K562 (cell line): ENCODE data around the gene SPATA17. TPM values are rescaled to one million over a fixed set of nuclear protein-coding genes. Genes with fewer than 3 reads are reported as not detected.

ENCODE experiments used
- ATAC-seq: fragments of 200-7000 bp; cut with Tn5 transposase; 3 replicates; pipeline ENCODE4 v1.9.1; 2020; ENCODE audit warnings: moderate library complexity
- BruUV-seq: library from RNA; stranded (reverse); fragments of 400-500 nt; replicated peaks from 2 replicates; lab custom pipeline; 2021; lab: Mats Ljungman, UMichigan
- CTCF ChIA-PET: fragments of 300-600 bp; formaldehyde crosslinking; extraction: SDS; loops from one replicate; lab custom pipeline; 2021; ENCODE audit warnings: low intra/inter-chr PET ratio; lab: Yijun Ruan, JAX
- POLR2A ChIA-PET: fragments of 300-600, 350-650 bp; sonication (Branson Sonifier 250); formaldehyde crosslinking; extraction: SDS; loops from one replicate; lab custom pipeline; 2021; ENCODE audit warnings: antibody characterized with exemption, inconsistent platforms; lab: Yijun Ruan, JAX
- DNase-seq, 4 experiments: peaks; one replicate each; pipeline versions ENCODE4 v3.0.0 to v3.0.0-alpha.2; 2011 to 2018; ENCODE audit warnings: low spot score in 3 of 4, mixed read lengths in 3 of 4; ENCODE audit errors: extremely low read depth in 1 of 4
- FAIRE-seq: peaks from 2 replicates; lab custom pipeline; 2011; peaks lifted over from hg19 to GRCh38; lab: Jason Lieb, UNC
- H2AFZ ChIP-seq: 2 replicates; pipeline ENCODE4 v1.6.0; 2011; ENCODE audit warnings: low read depth, low read length, control low read depth, inconsistent platforms
- H3K27ac ChIP-seq: fragments of 200-600 bp; 3 replicates; pipeline ENCODE4 v1.8.0; 2011; ENCODE audit warnings: low read depth, mild to moderate bottlenecking, control low read depth, inconsistent platforms, low read length, moderate library complexity, mixed read lengths; ENCODE audit errors: extremely low read depth
- H3K27me3 ChIP-seq, 2 experiments: fragments of 300-600 bp in 1 of 2; 2 replicates in 1 of 2; 3 replicates in 1 of 2; pipeline versions ENCODE4 v1.6.0 to v1.8.0; 2011; ENCODE audit warnings: inconsistent platforms in 2 of 2, low read length in 2 of 2, mild to moderate bottlenecking in 1 of 2, mixed read lengths in 1 of 2, moderate library complexity in 1 of 2; ENCODE audit not compliant: control insufficient read depth in 2 of 2, insufficient read depth in 2 of 2
- H3K36me3 ChIP-seq: fragments of 300-600 bp; 3 replicates; pipeline ENCODE4 v1.8.0; 2011; ENCODE audit warnings: mild to moderate bottlenecking, low read length, inconsistent platforms; ENCODE audit not compliant: control insufficient read depth, insufficient read depth
- H3K4me1 ChIP-seq, 2 experiments: fragments of 200-600 bp in 1 of 2; replicated peaks in 1 of 2; 2 replicates in 1 of 2; 3 replicates in 1 of 2; pipeline versions ENCODE4 v1.5.1 to v1.8.0; 2011; ENCODE audit warnings: inconsistent platforms in 2 of 2, low read length in 2 of 2, mild to moderate bottlenecking in 1 of 2, mixed read lengths in 1 of 2, moderate library complexity in 1 of 2; ENCODE audit not compliant: control insufficient read depth in 2 of 2, insufficient read depth in 2 of 2
- H3K4me2 ChIP-seq: 2 replicates; pipeline ENCODE4 v1.6.1; 2011; ENCODE audit warnings: low read length, control low read depth, inconsistent platforms, mixed read lengths; ENCODE audit not compliant: insufficient read depth
- H3K4me3 ChIP-seq: fragments of 200-600 bp; sonication (generic), shearing (Covaris generic); 2 replicates; pipeline ENCODE4 v1.5.1; 2016; ENCODE audit warnings: control low read depth, inconsistent platforms
- H3K79me2 ChIP-seq: fragments of 200-600 bp; 3 replicates; pipeline ENCODE4 v1.8.0; 2011; ENCODE audit warnings: low read length, inconsistent platforms; ENCODE audit not compliant: control insufficient read depth, insufficient read depth
- H3K9ac ChIP-seq, 2 experiments: 2 replicates each; pipeline versions ENCODE4 v1.6.0 to v1.6.1; 2011; ENCODE audit warnings: low read depth in 2 of 2, low read length in 2 of 2, control low read depth in 1 of 2, inconsistent platforms in 1 of 2, mild to moderate bottlenecking in 1 of 2, mixed read lengths in 1 of 2; ENCODE audit not compliant: insufficient read depth in 1 of 2
- H3K9me1 ChIP-seq: one replicate; pipeline ENCODE4 v1.6.0; 2011; ENCODE audit warnings: inconsistent platforms, mild to moderate bottlenecking, low read length, moderate library complexity; ENCODE audit not compliant: control insufficient read depth, insufficient read depth
- H3K9me3 ChIP-seq: replicated peaks from 2 replicates; pipeline ENCODE4 v1.5.1; 2011; ENCODE audit warnings: low read depth, low read length, inconsistent platforms; ENCODE audit not compliant: control insufficient read depth, insufficient read depth
- H4K20me1 ChIP-seq: replicated peaks from 2 replicates; pipeline ENCODE4 v1.6.1; 2011; ENCODE audit warnings: low read length, inconsistent platforms, mixed read lengths; ENCODE audit not compliant: control insufficient read depth, insufficient read depth
- EP300 ChIP-seq: IDR thresholded peaks from 2 replicates; pipeline ENCODE4 v1.6.1; 2012; ENCODE audit warnings: low read length, improper control_type of control experiment
- HMGN3 ChIP-seq: IDR thresholded peaks from 2 replicates; pipeline ENCODE4 v1.6.1; 2011; ENCODE audit warnings: borderline replicate concordance, low read depth, mild to moderate bottlenecking, mixed read lengths, low read length; ENCODE audit not compliant: insufficient read length; ENCODE audit errors: extremely low read depth
- TOE1 ChIP-seq, 2 experiments: fragments of 450-650 bp in 1 of 2; sonication (generic) in 1 of 2; formaldehyde crosslinking in 1 of 2; IDR thresholded peaks; 2 replicates each; pipeline versions ENCODE4 v1.7.1 to v1.8.0; 2016 to 2022; ENCODE audit warnings: borderline replicate concordance in 2 of 2, mild to moderate bottlenecking in 2 of 2, antibody characterized with exemption in 1 of 2, inconsistent platforms in 1 of 2, low read depth in 1 of 2, missing genetic modification reagents in 1 of 2, moderate library complexity in 1 of 2
- XRCC5 ChIP-seq: fragments of 200-400 bp; formaldehyde crosslinking; IDR thresholded peaks from 2 replicates; pipeline ENCODE4 v1.6.1; 2017; ENCODE audit warnings: low read depth, mild to moderate bottlenecking, low read length
- WGBS: fragments of 100-300 bp; shearing (Covaris generic); methylation state at CpG from one replicate; pipeline ENCODE4 v1.1.6; 2016; ENCODE audit warnings: low coverage, mixed read lengths; ENCODE audit not compliant: insufficient coverage; ENCODE audit errors: missing lambda C conversion rate; 5-methylcytosine and 5-hydroxymethylcytosine counted together
- in situ Hi-C: fragments of 300-500 bp; cut with MboI; formaldehyde crosslinking; loops from 4 replicates; pipeline ENCODE4 v1.15.0; 2018; ENCODE audit warnings: inconsistent platforms, mixed read lengths
- intact Hi-C: fragments of 100-400 bp; cut with micrococcal nuclease; formaldehyde crosslinking; loops from 2 replicates; pipeline ENCODE4 v1.14.2; 2022
- polyA plus RNA-seq, 8 experiments: library from polyadenylated mRNA; depleted of rRNA in 4 of 8; stranded (reverse) in 5 of 8; unstranded in 3 of 8; fragments of >200 nt; fragmentation: Nextera tagmentation in 2 of 8; fragmentation: Illumina TruSeq in 1 of 8; extraction: Ambion mirVana in 2 of 8; extraction: Trizol in 1 of 8; gene quantifications; 2 replicates each; pipeline versions ENCODE4 v1.2.1 to v1.2.3, GENCODE V29; 2011 to 2014; ENCODE audit warnings: inconsistent platforms in 1 of 8, missing spikeins in 1 of 8
- total RNA-seq, 7 experiments: library from RNA; depleted of rRNA in 6 of 7; stranded (reverse); fragments of >200 nt in 6 of 7; fragmentation: Illumina TruSeq in 2 of 7; extraction: Trizol in 2 of 7; gene quantifications; 2 replicates each; pipeline versions ENCODE4 v1.2.1 to v1.2.3, GENCODE V29; 2011 to 2021; ENCODE audit warnings: low replicate concordance in 1 of 7
- TF ChIP-seq, protein P1 (sequence below): sonication (generic); formaldehyde crosslinking; IDR thresholded peaks from 2 replicates; pipeline ENCODE4 v1.8.1; 2022; ENCODE audit warnings: missing genetic modification reagents
- TF ChIP-seq, protein P2 (sequence below): sonication (generic); formaldehyde crosslinking; IDR thresholded peaks from 2 replicates; pipeline ENCODE4 v1.8.1; 2023; ENCODE audit warnings: missing genetic modification reagents, mild to moderate bottlenecking, borderline replicate concordance

Gene SPATA17
- total and polyA plus RNA-seq, 9 of the 15 experiments (the other 6 are each of a cell fraction or from before 2014, with no cell fraction given) = 0.04 to 0.11 TPM; not detected in 7

DNA sequence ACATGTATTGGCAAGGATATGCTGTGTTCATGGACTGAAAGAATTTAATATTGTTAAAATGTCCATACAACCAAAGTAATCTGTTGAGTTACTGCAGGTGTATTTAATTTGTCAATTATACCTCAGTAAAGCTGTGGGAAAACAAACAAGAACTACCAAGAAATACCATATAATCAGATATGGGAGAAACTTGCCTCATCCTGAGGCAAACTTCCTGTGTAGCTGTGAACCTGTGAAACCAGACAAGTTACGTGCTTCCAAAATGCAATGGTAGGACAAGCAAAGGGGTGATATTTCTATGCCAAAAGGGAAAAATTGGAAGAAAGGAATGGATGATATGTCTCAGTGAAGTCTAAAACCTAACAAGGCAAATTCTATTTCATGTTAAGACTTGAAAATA lies 174.6 kb downstream of the SPATA17 start:
- TF ChIP-seq XRCC5 (no peak), EP300 (no peak), HMGN3 (no peak), TOE1 (IDR thresholded peaks at IDR 0.05; ENCODE audit: borderline replicate concordance) (no peak), TOE1 (CRISPR knock-in tag; IDR thresholded peaks at IDR 0.05; ENCODE audit: borderline replicate concordance, low read depth) (no peak)
- TF ChIP-seq, protein P1, sequence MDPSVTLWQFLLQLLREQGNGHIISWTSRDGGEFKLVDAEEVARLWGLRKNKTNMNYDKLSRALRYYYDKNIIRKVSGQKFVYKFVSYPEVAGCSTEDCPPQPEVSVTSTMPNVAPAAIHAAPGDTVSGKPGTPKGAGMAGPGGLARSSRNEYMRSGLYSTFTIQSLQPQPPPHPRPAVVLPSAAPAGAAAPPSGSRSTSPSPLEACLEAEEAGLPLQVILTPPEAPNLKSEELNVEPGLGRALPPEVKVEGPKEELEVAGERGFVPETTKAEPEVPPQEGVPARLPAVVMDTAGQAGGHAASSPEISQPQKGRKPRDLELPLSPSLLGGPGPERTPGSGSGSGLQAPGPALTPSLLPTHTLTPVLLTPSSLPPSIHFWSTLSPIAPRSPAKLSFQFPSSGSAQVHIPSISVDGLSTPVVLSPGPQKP = no peak
- TF ChIP-seq, protein P2, sequence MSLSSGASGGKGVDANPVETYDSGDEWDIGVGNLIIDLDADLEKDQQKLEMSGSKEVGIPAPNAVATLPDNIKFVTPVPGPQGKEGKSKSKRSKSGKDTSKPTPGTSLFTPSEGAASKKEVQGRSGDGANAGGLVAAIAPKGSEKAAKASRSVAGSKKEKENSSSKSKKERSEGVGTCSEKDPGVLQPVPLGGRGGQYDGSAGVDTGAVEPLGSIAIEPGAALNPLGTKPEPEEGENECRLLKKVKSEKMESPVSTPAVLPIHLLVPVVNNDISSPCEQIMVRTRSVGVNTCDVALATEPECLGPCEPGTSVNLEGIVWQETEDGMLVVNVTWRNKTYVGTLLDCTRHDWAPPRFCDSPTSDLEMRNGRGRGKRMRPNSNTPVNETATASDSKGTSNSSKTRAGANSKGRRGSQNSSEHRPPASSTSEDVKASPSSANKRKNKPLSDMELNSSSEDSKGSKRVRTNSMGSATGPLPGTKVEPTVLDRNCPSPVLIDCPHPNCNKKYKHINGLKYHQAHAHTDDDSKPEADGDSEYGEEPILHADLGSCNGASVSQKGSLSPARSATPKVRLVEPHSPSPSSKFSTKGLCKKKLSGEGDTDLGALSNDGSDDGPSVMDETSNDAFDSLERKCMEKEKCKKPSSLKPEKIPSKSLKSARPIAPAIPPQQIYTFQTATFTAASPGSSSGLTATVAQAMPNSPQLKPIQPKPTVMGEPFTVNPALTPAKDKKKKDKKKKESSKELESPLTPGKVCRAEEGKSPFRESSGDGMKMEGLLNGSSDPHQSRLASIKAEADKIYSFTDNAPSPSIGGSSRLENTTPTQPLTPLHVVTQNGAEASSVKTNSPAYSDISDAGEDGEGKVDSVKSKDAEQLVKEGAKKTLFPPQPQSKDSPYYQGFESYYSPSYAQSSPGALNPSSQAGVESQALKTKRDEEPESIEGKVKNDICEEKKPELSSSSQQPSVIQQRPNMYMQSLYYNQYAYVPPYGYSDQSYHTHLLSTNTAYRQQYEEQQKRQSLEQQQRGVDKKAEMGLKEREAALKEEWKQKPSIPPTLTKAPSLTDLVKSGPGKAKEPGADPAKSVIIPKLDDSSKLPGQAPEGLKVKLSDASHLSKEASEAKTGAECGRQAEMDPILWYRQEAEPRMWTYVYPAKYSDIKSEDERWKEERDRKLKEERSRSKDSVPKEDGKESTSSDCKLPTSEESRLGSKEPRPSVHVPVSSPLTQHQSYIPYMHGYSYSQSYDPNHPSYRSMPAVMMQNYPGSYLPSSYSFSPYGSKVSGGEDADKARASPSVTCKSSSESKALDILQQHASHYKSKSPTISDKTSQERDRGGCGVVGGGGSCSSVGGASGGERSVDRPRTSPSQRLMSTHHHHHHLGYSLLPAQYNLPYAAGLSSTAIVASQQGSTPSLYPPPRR (CRISPR knock-in tag) = no peak
- DNase-seq = no peak
- H2AFZ ChIP-seq = no peak overlapping the region
- ChIA-PET POLR2A (no interaction called here), CTCF (no interaction called here)
- H3K79me2 ChIP-seq = no peaks in the 10 kb centered on the region
- WGBS = 0% methylated on average over 1 of the region's 1 CpG
- intact Hi-C loops (no loop called here), in situ Hi-C loops (no loop called here)
- H3K4me3 ChIP-seq = no peak overlapping the region
- no peak for FAIRE-seq
- no peak for ATAC-seq
- no TSS peak for BruUV-seq
- peaks cover 4% of the 10 kb centered on the region; the same call in 1 of the 2 replicates for H3K9me3 ChIP-seq
- no peak overlapping the region for H3K4me2 ChIP-seq
- H3K27me3 ChIP-seq = no peaks in the 10 kb centered on the region
- H4K20me1 ChIP-seq = no peaks in the 10 kb centered on the region
- no peaks in the 10 kb centered on the region for H3K9me1 ChIP-seq
- H3K4me1 ChIP-seq = no peaks in the 10 kb centered on the region
- no peak overlapping the region for H3K27ac ChIP-seq
- H3K36me3 ChIP-seq = no peaks in the 10 kb centered on the region
- no peak overlapping the region for H3K9ac ChIP-seq
